ACC112 (cell line): ENCODE measurements around the gene MAML3.

Source experiments
- H2AFZ ChIP-seq: fragments of 200-600 bp; sonication (generic); one replicate; pipeline ENCODE4 v1.6.0; 2017; ENCODE audit warnings: antibody characterized with exemption, low read length; ENCODE audit not compliant: unreplicated experiment
- H3K27ac ChIP-seq: fragments of 200-600 bp; sonication (generic); 2 replicates; pipeline ENCODE4 v1.5.1; 2014; ENCODE audit warnings: low read depth, mild to moderate bottlenecking, antibody characterized with exemption, low read length, moderate library complexity
- H3K27me3 ChIP-seq: fragments of 200-600 bp; sonication (generic); 2 replicates; pipeline ENCODE4 v1.6.1; 2014; ENCODE audit warnings: mild to moderate bottlenecking, antibody characterized with exemption, low read length, moderate library complexity, mixed read lengths; ENCODE audit not compliant: insufficient read depth
- H3K36me3 ChIP-seq: fragments of 200-600 bp; sonication (generic); 2 replicates; pipeline ENCODE4 v1.6.1; 2016; ENCODE audit warnings: mild to moderate bottlenecking, antibody characterized with exemption, low read length, moderate library complexity, mixed read lengths; ENCODE audit not compliant: insufficient read depth
- H3K4me1 ChIP-seq: fragments of 200-600 bp; sonication (generic); one replicate; pipeline ENCODE4 v1.6.1; 2016; ENCODE audit warnings: low read length, mixed read lengths; ENCODE audit not compliant: insufficient read depth, unreplicated experiment, control insufficient read depth
- H3K4me3 ChIP-seq: fragments of 200-600 bp; sonication (generic); 2 replicates; pipeline ENCODE4 v1.5.1; 2014; ENCODE audit warnings: mild to moderate bottlenecking, low read depth, low read length
- H3K79me2 ChIP-seq: fragments of 200-600 bp; sonication (generic); one replicate; pipeline ENCODE4 v1.6.0; 2016; ENCODE audit warnings: low read length; ENCODE audit not compliant: control insufficient read depth, unreplicated experiment, insufficient read depth

MAML3 gene

DNA sequence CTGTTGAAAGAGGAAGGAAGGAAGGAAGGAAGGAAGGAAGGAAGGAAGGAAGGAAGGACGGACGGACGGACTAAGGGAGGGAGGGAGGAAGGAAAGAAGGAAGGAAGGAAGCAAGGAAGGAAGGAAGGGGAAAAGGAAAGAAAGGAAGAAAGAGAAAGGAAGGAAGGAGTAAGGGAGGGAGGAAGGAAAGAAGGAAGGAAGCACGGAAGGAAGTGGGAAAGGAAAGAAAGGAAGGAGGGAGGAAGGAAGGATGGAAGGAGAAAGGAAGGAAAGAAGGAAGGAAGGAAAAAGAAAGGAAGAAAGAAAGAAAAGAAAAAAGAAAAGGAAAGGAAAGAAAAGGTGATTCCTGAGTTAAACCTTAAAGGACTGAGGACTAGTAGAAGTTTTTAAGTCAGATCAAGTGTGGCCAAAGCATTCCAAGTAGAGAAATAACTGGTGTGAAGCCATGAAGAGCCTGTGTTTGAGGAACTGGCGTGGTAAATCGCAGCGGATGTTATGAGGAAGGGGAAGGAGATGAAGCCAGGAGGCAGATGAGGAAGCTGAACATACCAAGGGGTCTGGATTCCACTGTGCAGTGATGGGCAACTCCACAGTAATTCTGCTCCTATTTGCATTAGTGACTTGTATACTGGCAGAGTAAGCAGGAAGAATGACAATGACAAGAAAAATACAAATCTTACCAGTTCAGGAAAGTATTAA is 324.9 kb downstream of the MAML3 start:
- H3K4me3 ChIP-seq, result no peak overlapping the region
- H3K27me3 ChIP-seq, result peaks cover 12% of the 10 kb centered on the region
- H3K36me3 ChIP-seq, result no peaks in the 10 kb centered on the region
- H2AFZ ChIP-seq, result no peak overlapping the region
- H3K79me2 ChIP-seq, result no peaks in the 10 kb centered on the region
- H3K27ac ChIP-seq, result no peak overlapping the region
- H3K4me1 ChIP-seq, result no peaks in the 10 kb centered on the region

DNA sequence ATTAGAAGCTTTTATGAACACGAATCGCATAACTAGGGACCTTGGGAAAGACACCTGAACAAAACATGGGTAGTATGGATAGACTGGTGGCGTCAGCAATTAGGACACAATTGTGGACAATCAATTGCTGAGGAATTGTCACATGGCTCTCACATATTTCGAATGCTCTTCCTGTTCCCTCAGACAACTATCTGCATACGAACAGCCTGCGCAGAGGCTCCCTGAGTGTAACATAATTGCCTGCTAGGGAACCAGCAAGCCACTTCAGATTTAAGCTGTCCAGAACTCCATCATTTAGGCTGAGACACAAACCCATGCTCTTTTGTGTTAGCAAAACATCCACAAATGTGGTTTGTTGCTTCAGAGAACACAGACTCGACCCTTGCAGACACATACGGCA is 327.6 kb downstream of the MAML3 start:
- Histone ChIP-seq H3K4me3 (no peak overlapping the region), H3K4me1 (no peaks in the 10 kb centered on the region), H3K27me3 (peaks cover 12% of the 10 kb centered on the region), H2AFZ (no peak overlapping the region), H3K36me3 (no peaks in the 10 kb centered on the region), H3K79me2 (no peaks in the 10 kb centered on the region), H3K27ac (no peak overlapping the region)

DNA sequence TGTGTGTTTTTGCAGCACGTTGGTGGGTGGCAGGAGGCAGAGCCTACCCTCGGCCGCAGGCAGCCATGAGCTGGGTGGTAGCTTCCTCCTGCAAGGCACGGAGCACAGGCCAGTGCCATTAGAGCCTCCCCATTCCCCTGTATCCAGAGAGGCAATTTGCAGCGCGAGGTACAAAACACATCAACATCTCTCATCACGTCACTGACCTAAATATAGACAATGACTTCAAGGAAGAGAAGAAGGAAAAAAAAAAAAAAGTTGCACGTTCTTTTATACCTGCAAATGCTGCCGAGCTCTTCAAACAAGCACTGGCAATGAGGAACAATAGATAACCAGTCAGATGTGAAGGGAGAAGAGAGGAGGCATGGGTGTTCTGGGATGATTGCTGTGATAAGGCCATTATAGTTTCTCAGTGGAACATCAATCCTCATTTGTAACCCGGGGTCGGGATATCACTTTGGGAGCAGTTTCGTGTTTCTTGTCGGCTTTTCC is 328.4 kb downstream of the MAML3 start:
- no peaks in the 10 kb centered on the region for H3K79me2 ChIP-seq
- H3K36me3 ChIP-seq, result no peaks in the 10 kb centered on the region
- H3K27ac ChIP-seq, result no peak overlapping the region
- H3K4me1 ChIP-seq, result no peaks in the 10 kb centered on the region
- H3K4me3 ChIP-seq, result no peak overlapping the region
- H3K27me3 ChIP-seq, result peaks cover 12% of the 10 kb centered on the region
- no peak overlapping the region for H2AFZ ChIP-seq

DNA sequence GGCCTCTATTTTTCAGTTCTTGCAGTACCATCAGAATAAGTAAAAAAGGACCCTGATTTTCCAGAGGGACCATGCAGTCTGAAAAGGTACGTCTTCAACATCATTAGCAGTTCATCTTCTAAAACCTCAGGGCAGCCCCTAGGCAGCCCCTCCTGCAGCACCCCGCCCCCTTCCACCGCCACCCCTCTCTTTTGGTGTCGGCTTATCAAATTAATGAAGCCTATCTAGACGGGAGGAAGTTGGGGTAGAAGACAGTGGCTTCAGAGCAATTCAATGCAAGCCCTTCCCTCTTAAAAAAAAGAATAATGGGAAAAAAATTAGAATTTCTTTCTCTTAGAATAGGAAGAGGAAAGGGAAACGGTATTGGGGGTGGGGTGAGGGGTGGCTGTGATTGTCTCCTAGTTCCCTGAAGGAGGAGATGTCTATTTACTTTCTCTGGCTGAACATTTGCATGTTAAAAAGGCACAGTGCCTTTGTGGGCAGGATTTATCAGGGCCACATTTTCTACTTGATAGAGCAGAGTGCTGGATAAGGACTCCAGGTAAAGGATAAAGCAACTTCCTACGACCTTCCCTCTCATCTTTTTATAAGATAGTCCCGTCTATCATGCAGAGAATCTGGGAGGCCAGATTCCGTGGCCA is 329.0 kb downstream of the MAML3 start:
- Histone ChIP-seq H3K27me3 (peaks cover 12% of the 10 kb centered on the region), H3K4me3 (no peak overlapping the region), H3K4me1 (no peaks in the 10 kb centered on the region), H3K27ac (no peak overlapping the region), H3K36me3 (no peaks in the 10 kb centered on the region), H3K79me2 (no peaks in the 10 kb centered on the region), H2AFZ (no peak overlapping the region)

DNA sequence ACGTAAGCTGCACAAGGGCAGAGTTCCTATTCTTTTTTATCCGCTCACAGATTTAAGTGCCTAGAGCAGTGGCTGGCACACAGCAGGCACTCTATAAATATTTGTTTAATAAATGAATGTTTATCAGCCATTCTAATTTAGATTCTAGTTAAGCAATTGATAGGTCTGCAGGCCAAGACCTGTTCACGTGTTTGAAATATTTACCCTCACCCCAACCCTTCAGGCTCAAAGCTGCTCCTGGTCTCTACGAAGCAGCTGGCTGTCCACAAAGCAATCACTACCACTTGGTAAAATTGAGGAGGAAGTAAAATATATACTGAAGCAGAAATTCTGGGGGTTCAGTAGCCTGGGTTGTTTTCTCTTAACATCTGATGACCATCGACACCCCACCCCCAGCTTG is 330.2 kb downstream of the MAML3 start:
- Histone ChIP-seq H3K4me3 (no peak overlapping the region), H3K36me3 (no peaks in the 10 kb centered on the region), H2AFZ (no peak overlapping the region), H3K27ac (no peak overlapping the region), H3K79me2 (no peaks in the 10 kb centered on the region), H3K4me1 (no peaks in the 10 kb centered on the region), H3K27me3 (peaks cover 12% of the 10 kb centered on the region)

DNA sequence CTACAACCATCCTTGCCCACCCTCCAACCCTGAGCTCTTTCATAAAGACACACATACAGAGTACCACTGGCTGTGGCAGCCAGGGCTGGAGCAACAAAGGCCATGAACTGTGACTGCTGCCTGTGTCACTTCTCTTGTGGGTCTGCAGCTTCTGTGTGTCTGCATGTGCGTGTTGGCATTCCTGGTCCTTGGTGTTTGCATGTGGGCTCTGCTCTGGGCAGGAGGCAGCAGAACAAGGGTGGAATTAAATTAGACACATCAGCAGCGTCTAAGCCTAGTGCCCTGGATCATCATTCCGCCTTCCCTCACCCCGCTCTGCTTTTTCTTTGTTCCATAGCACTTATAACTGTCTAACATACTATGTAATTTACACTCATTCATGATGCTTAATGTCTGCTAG is 330.6 kb downstream of the MAML3 start:
- H3K27ac ChIP-seq, result no peak overlapping the region
- H3K79me2 ChIP-seq, result no peaks in the 10 kb centered on the region
- no peaks in the 10 kb centered on the region for H3K36me3 ChIP-seq

DNA sequence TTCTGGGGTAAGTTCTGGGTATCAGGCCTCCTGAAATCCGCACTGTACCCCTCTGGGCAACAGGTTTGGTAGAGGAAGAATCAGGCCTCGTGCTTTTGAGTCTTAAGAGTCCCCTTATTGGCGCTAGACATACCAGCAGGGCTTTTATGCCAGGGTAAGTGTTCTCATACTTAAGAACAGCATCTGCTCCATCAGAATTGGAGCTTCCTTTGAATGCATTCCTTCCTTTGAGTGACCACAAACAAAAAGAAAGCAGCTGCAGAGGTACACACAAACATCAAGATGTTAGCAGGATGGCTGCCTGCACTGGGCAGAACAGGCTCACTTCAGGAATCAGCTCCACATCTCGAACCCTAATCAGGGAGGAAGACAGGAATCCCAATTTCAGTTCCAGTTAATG is 331.6 kb downstream of the MAML3 start:
- Histone ChIP-seq H3K36me3 (no peaks in the 10 kb centered on the region), H3K4me3 (no peak overlapping the region), H2AFZ (no peak overlapping the region), H3K27me3 (peaks cover 12% of the 10 kb centered on the region), H3K4me1 (no peaks in the 10 kb centered on the region), H3K27ac (no peak overlapping the region), H3K79me2 (no peaks in the 10 kb centered on the region)

More for the DNA sequence above, 330.6 kb downstream of the MAML3 start:
- Histone ChIP-seq H3K4me1 (no peaks in the 10 kb centered on the region), H3K27me3 (peaks cover 12% of the 10 kb centered on the region), H3K4me3 (no peak overlapping the region), H2AFZ (no peak overlapping the region)

DNA sequence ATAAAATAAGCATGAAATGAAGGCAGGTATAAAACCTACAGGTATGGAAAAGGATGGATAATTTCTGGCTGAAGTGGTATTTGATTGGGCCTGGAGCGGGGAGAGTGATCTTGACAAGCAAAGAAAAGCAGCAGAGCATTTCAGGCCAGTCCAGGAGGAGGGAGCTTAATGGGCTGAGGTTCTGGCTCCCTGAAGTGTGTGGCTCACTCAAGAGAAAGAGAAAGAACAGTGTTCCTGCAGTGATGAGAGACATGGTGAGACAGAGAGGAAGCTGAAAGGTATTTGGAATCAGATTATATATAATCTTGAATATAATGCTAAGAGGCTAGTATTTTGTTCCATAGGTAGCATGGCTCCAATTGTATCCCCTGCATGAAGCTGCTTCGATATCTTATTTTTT is 334.9 kb downstream of the MAML3 start:
- no peaks in the 10 kb centered on the region for H3K79me2 ChIP-seq
- no peaks in the 10 kb centered on the region for H3K27me3 ChIP-seq
- no peak overlapping the region for H2AFZ ChIP-seq
- no peak overlapping the region for H3K27ac ChIP-seq
- H3K4me3 ChIP-seq, result no peak overlapping the region
- peaks cover 7% of the 10 kb centered on the region for H3K4me1 ChIP-seq
- H3K36me3 ChIP-seq, result no peaks in the 10 kb centered on the region

DNA sequence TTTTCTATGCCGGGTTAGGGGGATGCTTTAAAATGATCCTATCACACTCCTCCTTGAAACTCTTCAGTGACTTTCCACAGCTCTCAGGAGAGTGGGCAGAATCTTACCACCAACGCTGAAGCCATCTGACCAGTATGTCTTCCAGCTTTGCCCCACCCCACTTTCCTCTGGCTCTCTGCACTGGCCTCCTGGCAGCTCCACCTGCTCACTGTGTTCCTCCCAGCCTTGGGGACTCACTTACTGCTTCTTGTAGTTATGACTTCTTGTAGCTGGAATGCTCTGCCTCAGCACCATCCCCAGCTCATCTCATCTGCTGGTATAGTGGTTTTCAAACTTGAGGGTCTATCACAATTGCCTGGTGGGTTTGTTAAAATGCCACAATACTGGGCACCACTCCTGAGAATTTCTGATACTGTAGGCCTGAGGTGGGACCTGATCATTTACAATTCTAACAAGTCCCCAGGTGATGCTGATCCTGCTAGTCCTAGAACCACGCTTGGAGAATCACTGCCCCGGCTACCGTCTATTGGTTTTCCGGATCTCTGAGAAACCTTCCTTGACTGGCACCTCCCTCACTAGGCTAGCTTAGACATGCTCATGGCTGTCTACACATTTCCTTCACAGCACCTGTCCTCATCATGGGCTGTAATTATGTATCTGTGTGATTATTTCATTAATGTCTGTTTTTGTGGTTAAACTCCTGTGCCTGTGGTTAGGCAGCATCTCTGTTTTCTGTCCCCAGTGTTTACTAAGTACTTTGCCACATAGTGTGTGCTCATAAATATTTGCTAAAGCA is 336.1 kb downstream of the MAML3 start:
- no peak overlapping the region for H2AFZ ChIP-seq
- H3K4me3 ChIP-seq, result no peak overlapping the region
- peaks cover 7% of the 10 kb centered on the region for H3K4me1 ChIP-seq
- no peak overlapping the region for H3K27ac ChIP-seq
- H3K79me2 ChIP-seq, result no peaks in the 10 kb centered on the region
- no peaks in the 10 kb centered on the region for H3K36me3 ChIP-seq
- no peaks in the 10 kb centered on the region for H3K27me3 ChIP-seq

DNA sequence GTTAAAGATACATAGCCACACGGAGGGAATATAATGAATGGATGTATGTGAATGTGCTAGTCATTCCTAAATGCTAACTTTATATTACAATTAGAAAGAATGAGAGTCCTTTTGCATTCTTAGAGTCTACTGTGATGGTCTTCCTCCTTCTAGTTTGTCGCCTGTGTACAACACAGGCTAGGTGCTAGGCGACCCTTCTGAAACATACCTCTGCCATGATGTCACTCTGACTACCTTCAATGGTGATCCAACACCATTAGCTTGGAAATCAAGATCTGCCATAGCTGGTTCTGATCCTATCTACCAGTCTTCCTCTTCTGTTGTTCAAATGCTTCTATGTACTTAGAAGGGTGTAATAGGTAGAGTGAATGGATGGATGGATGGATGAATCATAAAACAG is 337.1 kb downstream of the MAML3 start:
- H3K4me1 ChIP-seq, result peaks cover 7% of the 10 kb centered on the region
- no peak overlapping the region for H3K4me3 ChIP-seq
- no peaks in the 10 kb centered on the region for H3K79me2 ChIP-seq
- H2AFZ ChIP-seq, result no peak overlapping the region
- H3K27me3 ChIP-seq, result no peaks in the 10 kb centered on the region
- no peak overlapping the region for H3K27ac ChIP-seq
- no peaks in the 10 kb centered on the region for H3K36me3 ChIP-seq
